ENCODE data around the gene PRKACG. TPM values are rescaled to one million over a fixed set of nuclear protein-coding genes. Genes with fewer than 3 reads are reported as not detected.

The PRKACG gene
- total RNA-seq, 2 experiments from 2014 or later: not detected

DNA sequence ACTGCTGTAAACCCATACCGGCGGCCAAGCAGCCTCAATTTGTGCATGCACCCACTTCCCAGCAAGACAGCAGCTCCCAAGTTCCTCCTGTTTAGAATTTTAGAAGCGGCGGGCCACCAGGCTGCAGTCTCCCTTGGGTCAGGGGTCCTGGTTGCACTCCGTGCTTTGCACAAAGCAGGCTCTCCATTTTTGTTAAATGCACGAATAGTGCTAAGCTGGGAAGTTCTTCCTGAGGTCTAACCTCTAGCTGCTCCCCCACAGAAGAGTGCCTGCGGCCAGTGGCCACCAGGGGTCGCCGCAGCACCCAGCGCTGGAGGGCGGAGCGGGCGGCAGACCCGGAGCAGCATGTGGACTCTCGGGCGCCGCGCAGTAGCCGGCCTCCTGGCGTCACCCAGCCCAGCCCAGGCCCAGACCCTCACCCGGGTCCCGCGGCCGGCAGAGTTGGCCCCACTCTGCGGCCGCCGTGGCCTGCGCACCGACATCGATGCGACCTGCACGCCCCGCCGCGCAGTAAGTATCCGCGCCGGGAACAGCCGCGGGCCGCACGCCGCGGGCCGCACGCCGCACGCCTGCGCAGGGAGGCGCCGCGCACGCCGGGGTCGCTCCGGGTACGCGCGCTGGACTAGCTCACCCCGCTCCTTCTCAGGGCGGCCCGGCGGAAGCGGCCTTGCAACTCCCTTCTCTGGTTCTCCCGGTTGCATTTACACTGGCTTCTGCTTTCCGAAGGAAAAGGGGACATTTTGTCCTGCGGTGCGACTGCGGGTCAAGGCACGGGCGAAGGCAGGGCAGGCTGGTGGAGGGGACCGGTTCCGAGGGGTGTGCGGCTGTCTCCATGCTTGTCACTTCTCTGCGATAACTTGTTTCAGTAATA lies 21.8 kb upstream of the PRKACG start, which contains the start of gene FXN:
Gene FXN (plus strand): TSS at position 315 of the 871 bp plus-strand sequence. CDS start 31 bp downstream, at position 346.
- Mint-ChIP-seq H3K4me1 (peaks cover 11% of the 10 kb centered on the region), H3K9me3 (no peaks in the 10 kb centered on the region), H3K27me3 (no peaks in the 10 kb centered on the region), H3K4me3 (peak within 1 kb of the TSS; percentile 96), H3K36me3 (peaks cover 17% of the 10 kb centered on the region), H3K27ac (peak within 1 kb of the TSS; percentile 91)
- peak; percentile 86 for DNase-seq

DNA sequence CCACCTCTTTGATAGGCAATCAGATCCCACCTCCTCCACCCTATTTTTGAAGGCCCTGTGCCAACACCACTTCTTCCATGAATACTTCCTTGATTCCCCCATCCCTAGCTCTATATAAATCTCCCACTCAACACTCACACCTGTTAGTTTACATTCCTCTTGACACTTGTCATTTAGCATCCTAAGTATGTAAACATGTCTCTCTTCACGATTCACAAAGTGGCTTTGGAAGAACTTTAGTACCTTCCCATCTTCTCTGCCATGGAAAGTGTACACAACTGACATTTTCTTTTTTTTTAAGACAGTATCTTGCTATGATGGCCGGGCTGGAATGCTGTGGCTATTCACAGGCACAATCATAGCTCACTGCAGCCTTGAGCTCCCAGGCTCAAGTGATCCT lies 20.2 kb upstream of the PRKACG start:
- H3K4me1 Mint-ChIP-seq: peaks cover 23% of the 10 kb centered on the region
- peaks cover 5% of the 10 kb centered on the region for H3K9me3 Mint-ChIP-seq
- no peak for DNase-seq
- no peak overlapping the region for H3K4me3 Mint-ChIP-seq
- no peak overlapping the region for H3K27ac Mint-ChIP-seq
- H3K36me3 Mint-ChIP-seq: peaks cover 14% of the 10 kb centered on the region
- H3K27me3 Mint-ChIP-seq: no peaks in the 10 kb centered on the region

DNA sequence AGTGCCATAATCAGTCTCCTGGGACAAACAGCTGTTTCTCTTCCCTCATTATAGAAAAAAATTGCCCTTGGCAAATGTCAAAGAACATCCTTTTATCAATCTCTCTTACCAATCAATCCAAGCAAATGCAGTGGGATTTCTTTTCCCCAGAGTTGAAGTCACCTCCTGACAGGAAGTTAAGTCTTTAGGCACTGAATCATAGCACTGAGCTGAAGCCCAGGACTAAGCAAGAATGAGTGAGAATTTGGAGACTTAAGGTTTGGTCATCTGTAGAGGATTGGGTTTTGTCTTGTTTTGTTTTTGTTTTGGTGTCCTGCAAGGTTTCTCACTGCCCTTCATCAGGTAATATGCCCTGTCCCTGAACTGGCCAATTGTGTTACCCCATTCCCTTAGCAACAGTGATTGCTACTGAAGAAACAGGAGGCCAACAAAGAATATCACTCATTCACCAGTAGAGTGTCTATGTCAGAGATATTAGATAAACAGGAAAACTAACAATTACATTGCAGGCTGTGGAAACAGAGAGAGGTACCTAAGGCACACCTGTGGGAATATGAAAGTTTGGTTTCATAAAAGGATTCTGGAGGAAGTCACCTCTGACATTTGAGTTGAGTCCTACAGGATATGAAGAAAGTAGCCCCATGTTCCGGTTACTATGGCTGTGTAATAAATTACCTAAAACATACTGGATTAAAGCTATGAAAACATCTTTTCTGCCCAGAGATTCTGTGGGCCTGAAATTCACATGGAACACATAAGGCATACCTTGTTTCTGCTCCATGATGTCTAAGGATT lies 17.1 kb upstream of the PRKACG start:
- DNase-seq: no peak
- Mint-ChIP-seq H3K9me3 (peaks cover 5% of the 10 kb centered on the region), H3K36me3 (peaks cover 7% of the 10 kb centered on the region), H3K27ac (no peak overlapping the region), H3K4me1 (peaks cover 32% of the 10 kb centered on the region), H3K27me3 (no peaks in the 10 kb centered on the region), H3K4me3 (no peak overlapping the region)

DNA sequence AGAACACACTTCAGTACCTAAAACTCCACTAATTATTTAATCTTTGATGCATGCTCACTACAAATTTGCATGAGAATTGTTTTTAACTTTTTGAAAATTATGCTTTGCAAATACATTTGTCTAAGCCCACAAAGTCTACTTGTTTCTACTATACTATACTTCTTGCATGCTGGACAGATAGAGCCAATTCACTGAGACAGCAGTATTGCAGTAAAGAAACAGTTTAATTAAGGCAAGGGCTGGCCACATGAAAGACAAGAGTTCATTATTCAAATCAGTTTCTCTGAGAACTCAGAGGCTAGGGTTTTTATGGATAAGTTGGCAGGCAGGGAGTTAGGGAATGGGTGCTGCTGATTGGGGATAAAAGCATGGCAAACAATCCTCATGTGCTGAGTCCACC lies 15.6 kb upstream of the PRKACG start:
- Mint-ChIP-seq H3K4me1 (peaks cover 32% of the 10 kb centered on the region), H3K9me3 (peaks cover 5% of the 10 kb centered on the region), H3K27ac (no peak overlapping the region), H3K4me3 (no peak overlapping the region), H3K36me3 (peaks cover 7% of the 10 kb centered on the region), H3K27me3 (no peaks in the 10 kb centered on the region)
- DNase-seq: no peak

DNA sequence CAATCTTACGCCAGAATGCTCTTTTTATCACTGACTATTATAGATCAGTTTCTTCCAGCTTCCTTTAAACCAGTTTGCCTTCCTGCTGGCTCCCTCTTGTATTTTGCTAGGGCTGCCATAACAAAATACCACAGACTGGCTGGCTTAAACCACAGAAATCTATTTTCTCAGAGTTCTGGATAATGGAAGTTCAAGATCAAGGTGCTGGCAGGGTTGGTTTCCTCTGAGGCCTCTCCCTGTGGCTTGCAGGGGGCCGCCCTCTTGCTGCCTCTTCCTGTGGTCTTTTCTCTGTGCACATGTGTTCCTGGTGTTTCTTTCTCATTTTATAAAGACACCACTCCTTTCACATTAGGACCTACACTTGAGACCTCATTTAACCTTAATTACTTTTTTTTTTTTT lies 14.8 kb upstream of the PRKACG start:
- peak; percentile 48 for DNase-seq
- Mint-ChIP-seq H3K36me3 (peaks cover 7% of the 10 kb centered on the region), H3K27me3 (no peaks in the 10 kb centered on the region), H3K9me3 (peaks cover 5% of the 10 kb centered on the region), H3K4me3 (no peak overlapping the region), H3K27ac (peak overlapping the region; percentile 43), H3K4me1 (peaks cover 32% of the 10 kb centered on the region)

DNA sequence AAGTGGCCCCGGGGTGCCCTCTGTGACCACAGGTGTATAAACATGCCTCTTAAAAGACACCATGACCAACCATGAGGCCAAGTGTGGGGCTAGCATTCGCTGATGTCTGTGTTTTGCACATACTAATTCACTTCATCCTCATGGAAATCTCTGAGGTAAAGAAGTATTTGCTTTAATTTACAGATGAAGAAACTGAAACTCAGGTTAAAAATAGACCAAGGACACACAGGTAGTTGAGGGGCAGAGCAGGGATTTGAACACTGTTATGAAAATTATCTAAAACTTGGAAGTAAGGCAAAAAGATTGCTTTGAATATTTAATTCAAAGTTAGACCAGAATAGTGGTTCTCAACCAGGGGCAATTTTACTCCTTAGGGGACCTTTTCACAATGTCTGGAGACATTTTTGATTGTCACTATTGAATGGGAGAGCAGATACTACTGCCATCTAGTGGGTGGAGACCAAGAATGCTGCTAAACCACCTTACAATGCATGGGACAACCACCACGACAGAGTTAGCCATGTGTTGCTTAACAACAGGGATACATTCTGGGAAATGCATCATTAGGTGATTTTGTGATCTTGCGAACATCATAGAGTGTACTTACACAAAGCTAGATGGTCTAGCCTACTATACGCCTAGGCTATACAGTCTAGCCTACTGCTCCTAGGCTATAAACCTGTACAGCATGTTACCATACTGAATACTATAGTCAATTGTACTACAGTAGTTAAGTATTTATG lies 13.6 kb upstream of the PRKACG start:
- Mint-ChIP-seq H3K4me3 (no peak overlapping the region), H3K27me3 (no peaks in the 10 kb centered on the region)

DNA sequence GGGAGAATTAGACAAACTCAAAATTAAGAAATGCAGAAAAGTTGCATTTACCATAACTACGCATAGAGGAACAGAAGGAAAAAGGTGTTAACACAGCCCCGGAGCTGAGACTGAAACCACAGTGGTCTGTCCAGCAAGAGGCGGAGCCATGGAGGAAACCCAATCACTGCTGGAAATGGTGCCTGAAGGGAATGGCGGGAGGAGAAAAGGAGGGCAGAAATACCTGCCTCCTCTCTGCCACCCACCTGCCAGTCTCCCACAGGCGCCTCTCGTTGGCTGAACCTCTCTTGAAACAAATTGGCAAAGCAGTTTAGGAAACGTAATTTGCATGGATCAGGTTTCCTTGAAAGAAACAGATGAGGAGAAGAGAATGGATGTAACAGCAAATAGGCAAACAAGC lies 9.7 kb upstream of the PRKACG start:
- Mint-ChIP-seq H3K27ac (no peak overlapping the region), H3K27me3 (no peaks in the 10 kb centered on the region), H3K36me3 (no peaks in the 10 kb centered on the region), H3K9me3 (no peaks in the 10 kb centered on the region), H3K4me1 (peaks cover 28% of the 10 kb centered on the region), H3K4me3 (no peak overlapping the region)
- DNase-seq: no peak

More for the DNA sequence above, 13.6 kb upstream of the PRKACG start:
- no peak overlapping the region for H3K27ac Mint-ChIP-seq
- peaks cover 7% of the 10 kb centered on the region for H3K36me3 Mint-ChIP-seq
- DNase-seq: peak; percentile 17
- H3K9me3 Mint-ChIP-seq: peaks cover 5% of the 10 kb centered on the region
- H3K4me1 Mint-ChIP-seq: peaks cover 34% of the 10 kb centered on the region

DNA sequence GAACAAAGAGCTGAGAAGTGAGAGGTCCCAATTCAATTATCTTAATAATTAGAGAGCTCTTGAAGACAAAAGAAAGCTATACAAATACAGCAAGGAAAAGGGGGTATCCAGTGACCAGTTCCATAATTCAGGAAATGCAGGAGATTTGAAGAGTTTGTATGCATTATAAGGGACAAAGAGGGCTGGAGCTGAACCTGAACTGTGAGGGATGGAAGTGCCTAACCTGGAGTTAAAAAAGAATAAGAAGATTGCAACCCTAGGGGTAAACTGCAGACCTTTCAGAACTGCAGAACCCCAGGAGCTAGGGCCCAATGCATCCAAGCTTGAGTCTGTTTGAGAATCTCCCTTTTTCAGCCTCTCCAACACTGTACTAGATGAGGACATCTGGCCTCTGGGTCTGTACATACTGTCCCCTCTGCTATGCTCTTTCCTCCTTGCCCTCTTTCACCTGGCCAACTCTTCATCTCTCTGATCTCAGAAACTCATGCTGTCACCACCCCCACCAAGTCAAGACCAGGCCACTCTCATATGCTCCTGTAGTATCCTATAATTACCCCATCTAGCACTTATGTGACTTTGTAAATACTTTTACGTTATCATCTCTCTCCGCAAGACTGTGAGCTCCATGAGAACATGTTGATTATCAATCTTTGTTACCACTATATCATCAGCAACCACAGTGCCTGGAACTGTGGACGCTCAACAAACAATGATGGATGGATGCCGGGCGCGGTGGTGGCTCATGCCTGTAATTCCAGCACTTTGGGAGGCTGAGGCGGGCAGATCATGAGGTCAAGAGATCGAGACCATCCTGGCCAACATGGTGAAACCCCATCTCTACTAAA lies 6.6 kb upstream of the PRKACG start:
- Mint-ChIP-seq H3K4me1 (peaks cover 16% of the 10 kb centered on the region), H3K4me3 (no peak overlapping the region), H3K9me3 (no peaks in the 10 kb centered on the region), H3K27ac (no peak overlapping the region), H3K36me3 (no peaks in the 10 kb centered on the region), H3K27me3 (no peaks in the 10 kb centered on the region)
- DNase-seq: no peak

DNA sequence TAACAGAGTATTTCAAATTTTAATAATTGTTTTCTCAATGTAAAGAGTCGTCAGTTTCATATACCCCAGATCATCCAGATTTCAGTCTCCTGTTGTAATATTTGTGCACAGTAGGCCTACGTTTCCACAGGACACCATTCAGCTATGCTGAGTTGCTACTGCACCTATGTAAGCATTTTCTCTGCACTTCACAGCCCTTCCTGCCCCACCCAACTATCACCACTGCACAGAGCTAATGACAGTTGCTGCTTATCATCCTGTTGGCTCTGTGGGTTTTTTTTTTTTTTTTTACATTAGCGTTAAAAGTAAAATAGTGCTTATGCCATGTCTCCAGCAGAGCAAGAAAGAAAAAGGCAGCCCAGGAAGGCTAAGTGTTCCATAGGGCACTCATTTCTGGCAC lies 5.9 kb upstream of the PRKACG start:
- DNase-seq: no peak
- H3K27me3 Mint-ChIP-seq: no peaks in the 10 kb centered on the region
- H3K36me3 Mint-ChIP-seq: no peaks in the 10 kb centered on the region
- H3K27ac Mint-ChIP-seq: no peak overlapping the region
- peaks cover 16% of the 10 kb centered on the region for H3K4me1 Mint-ChIP-seq
- H3K4me3 Mint-ChIP-seq: no peak overlapping the region
- H3K9me3 Mint-ChIP-seq: no peaks in the 10 kb centered on the region

DNA sequence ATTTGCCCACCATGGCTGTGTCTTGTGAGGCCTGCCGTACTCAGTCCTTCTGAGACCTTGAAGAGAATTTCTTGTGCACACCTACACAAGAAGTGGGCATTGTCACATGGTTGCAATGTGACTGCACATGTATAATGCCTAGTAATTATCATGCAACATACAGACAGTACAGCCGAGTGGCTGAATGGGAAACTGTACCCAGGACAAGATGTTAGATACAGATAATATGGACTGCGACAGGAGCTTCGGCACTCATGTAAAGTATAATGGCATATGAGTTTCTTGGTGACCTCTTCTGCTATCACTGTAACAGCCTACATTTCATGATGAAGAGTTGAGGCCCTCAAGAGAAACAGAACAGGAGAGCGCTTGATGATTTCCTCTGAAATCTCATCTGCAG lies 4.8 kb upstream of the PRKACG start:
- Mint-ChIP-seq H3K27me3 (peaks cover 5% of the 10 kb centered on the region), H3K4me3 (no peak overlapping the region), H3K4me1 (peaks cover 16% of the 10 kb centered on the region), H3K27ac (no peak overlapping the region), H3K9me3 (no peaks in the 10 kb centered on the region), H3K36me3 (no peaks in the 10 kb centered on the region)
- DNase-seq: no peak

DNA sequence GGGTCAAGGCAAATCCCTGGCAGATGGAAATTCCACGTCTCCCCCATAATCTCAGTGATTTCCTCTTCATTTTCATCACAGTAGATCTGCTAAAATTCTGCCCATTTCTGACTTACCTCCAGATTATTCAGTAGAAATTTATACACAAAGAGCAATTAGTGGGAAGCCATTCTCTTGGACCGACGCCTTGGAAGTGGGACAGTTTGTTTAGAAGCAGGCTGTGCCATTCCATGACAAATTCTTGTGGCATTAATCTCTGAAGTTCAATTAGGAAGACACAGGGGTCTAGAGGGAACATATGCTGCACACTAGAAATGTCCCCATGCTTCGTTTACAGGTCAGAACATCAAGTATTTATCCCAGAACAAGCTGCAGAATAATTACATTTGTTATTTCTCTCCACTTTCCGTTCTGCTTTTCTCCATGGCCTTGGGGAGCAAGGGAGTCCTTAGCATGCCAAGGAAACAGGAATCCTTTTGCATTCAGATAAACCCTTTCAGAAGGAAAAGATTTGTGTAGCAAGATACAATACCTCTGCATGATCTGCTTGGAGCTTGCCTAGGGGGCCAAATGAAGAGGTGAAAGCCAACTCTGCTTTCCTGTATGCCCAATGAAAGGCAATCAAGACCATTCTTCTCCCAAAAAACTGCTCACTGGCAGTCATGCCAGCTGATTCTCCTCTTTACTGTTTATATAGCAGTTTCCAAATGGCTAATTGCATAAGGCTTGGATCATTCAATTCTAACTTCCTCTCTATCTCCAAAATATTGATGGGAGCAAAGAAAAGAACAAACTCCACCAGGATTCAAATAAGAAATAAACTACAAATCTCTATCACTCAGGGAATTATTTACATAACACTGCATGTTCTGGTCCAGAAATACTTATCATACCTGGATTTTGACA lies 2.5 kb upstream of the PRKACG start:
- H3K27me3 Mint-ChIP-seq: peaks cover 26% of the 10 kb centered on the region
- H3K36me3 Mint-ChIP-seq: no peaks in the 10 kb centered on the region
- DNase-seq: no peak
- H3K4me1 Mint-ChIP-seq: peaks cover 21% of the 10 kb centered on the region
- H3K9me3 Mint-ChIP-seq: no peaks in the 10 kb centered on the region
- H3K27ac Mint-ChIP-seq: no peak overlapping the region
- no peak overlapping the region for H3K4me3 Mint-ChIP-seq

DNA sequence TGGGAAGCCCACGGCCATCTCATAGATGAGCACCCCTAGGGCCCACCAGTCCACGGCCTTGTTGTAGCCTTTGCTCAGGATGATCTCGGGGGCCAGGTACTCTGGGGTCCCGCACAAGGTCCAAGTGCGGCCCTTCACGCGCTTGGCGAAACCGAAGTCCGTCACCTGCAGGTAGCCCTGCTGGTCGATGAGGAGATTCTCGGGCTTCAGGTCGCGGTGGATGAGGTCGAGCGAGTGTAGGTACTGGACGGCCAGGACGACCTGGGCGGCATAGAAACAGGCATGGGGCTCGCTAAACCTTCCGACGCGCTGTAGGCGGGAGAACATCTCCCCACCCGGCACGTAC lies 558 bp downstream of the PRKACG start:
- H3K27ac Mint-ChIP-seq: no peak overlapping the region
- H3K9me3 Mint-ChIP-seq: no peaks in the 10 kb centered on the region
- no peak for DNase-seq
- H3K4me3 Mint-ChIP-seq: no peak overlapping the region
- H3K36me3 Mint-ChIP-seq: no peaks in the 10 kb centered on the region
- H3K4me1 Mint-ChIP-seq: peaks cover 7% of the 10 kb centered on the region
- H3K27me3 Mint-ChIP-seq: peaks cover 30% of the 10 kb centered on the region

DNA sequence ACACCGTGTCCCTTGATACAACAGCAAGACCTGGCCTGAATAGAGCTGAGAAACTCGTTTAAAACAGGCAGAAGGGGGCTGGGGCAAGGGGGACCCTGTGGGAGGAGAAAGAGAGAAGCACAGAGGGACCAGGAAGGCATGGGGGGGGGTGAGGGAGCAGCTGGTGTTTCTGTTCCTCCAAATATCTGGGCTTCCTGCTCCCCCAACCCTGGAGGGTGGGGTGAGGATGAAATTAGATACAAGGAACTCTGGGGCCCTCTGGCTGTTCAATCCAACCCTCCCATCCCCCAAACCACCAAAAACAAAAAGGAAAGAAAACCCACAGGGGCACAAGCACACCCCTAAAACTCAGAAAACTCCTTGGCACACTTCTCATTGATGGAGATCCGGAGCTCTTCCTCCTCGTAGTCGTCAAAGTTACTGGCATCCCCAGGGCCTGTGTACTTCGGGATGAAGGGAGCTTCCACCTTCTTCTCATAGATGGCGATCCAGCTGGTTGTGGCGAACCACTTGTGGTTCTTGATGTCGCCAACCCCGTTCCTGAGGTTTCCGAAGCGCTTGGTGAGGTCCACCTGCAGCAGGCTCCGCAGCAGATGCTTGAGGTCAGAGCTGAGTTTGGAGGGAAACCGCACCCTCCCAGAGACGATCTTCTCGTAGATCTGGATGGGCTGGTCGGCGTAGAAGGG lies 1.1 kb downstream of the PRKACG start:
- H3K36me3 Mint-ChIP-seq: no peaks in the 10 kb centered on the region
- no peak overlapping the region for H3K27ac Mint-ChIP-seq
- H3K4me1 Mint-ChIP-seq: peaks cover 7% of the 10 kb centered on the region
- peaks cover 30% of the 10 kb centered on the region for H3K27me3 Mint-ChIP-seq
- H3K4me3 Mint-ChIP-seq: no peak overlapping the region
- no peak for DNase-seq
- no peaks in the 10 kb centered on the region for H3K9me3 Mint-ChIP-seq

Data from activated naive CD8-positive, alpha-beta T cell treated with anti-CD3 and anti-CD28 coated beads for 36 hours (primary cell).